ENCODE results near the gene HTR3C.

Gene HTR3C

GRCh38 chr3:184077881-184078280 is 25.0 kb downstream of the HTR3C start:
- Histone ChIP-seq H3K36me3 (ENCODE audit: control insufficient read depth, insufficient read depth, low read length) (no peaks in the 10 kb centered on the region), H3K27me3 (ENCODE audit: control insufficient read depth, insufficient read depth, low read length) (no peaks in the 10 kb centered on the region), H3K4me3 (ENCODE audit: low read length) (no peak overlapping the region), H3K27ac (ENCODE audit: low read depth, low read length) (no peak overlapping the region), H3K9ac (ENCODE audit: low read length) (no peak overlapping the region), H3K4me1 (ENCODE audit: control insufficient read depth, insufficient read depth, low read length) (no peaks in the 10 kb centered on the region)

- Histone ChIP-seq H3K9ac (ENCODE audit: low read length) (no peak overlapping the region), H3K4me1 (ENCODE audit: control insufficient read depth, insufficient read depth, low read length) (no peaks in the 10 kb centered on the region), H3K4me3 (ENCODE audit: low read length) (no peak overlapping the region), H3K27ac (ENCODE audit: low read depth, low read length) (no peak overlapping the region), H3K27me3 (ENCODE audit: control insufficient read depth, insufficient read depth, low read length) (no peaks in the 10 kb centered on the region), H3K36me3 (ENCODE audit: control insufficient read depth, insufficient read depth, low read length) (no peaks in the 10 kb centered on the region)
Observed at GRCh38 chr3:184078851-184079250, 26.0 kb downstream of the HTR3C start.

GRCh38 chr3:184081116-184081830 is 28.4 kb downstream of the HTR3C start:
- no peaks in the 10 kb centered on the region for H3K36me3 ChIP-seq (ENCODE audit: control insufficient read depth, insufficient read depth, low read length)
- no peak overlapping the region for H3K9ac ChIP-seq (ENCODE audit: low read length)
- H3K27me3 ChIP-seq (ENCODE audit: control insufficient read depth, insufficient read depth, low read length): no peaks in the 10 kb centered on the region
- H3K4me3 ChIP-seq (ENCODE audit: low read length): no peak overlapping the region
- no peak overlapping the region for H3K27ac ChIP-seq (ENCODE audit: low read depth, low read length)
- no peaks in the 10 kb centered on the region for H3K4me1 ChIP-seq (ENCODE audit: control insufficient read depth, insufficient read depth, low read length)

- Histone ChIP-seq H3K9ac (ENCODE audit: low read length) (no peak overlapping the region), H3K27me3 (ENCODE audit: control insufficient read depth, insufficient read depth, low read length) (no peaks in the 10 kb centered on the region), H3K36me3 (ENCODE audit: control insufficient read depth, insufficient read depth, low read length) (no peaks in the 10 kb centered on the region), H3K27ac (ENCODE audit: low read depth, low read length) (no peak overlapping the region), H3K4me3 (ENCODE audit: low read length) (no peak overlapping the region), H3K4me1 (ENCODE audit: control insufficient read depth, insufficient read depth, low read length) (no peaks in the 10 kb centered on the region)
Observed at GRCh38 chr3:184082034-184082433, 29.2 kb downstream of the HTR3C start.

- Histone ChIP-seq H3K9ac (ENCODE audit: low read length) (no peak overlapping the region), H3K4me1 (ENCODE audit: control insufficient read depth, insufficient read depth, low read length) (no peaks in the 10 kb centered on the region), H3K36me3 (ENCODE audit: control insufficient read depth, insufficient read depth, low read length) (no peaks in the 10 kb centered on the region), H3K4me3 (ENCODE audit: low read length) (no peak overlapping the region), H3K27me3 (ENCODE audit: control insufficient read depth, insufficient read depth, low read length) (no peaks in the 10 kb centered on the region), H3K27ac (ENCODE audit: low read depth, low read length) (no peak overlapping the region)
Observed at GRCh38 chr3:184082465-184082864, 29.6 kb downstream of the HTR3C start.

GRCh38 chr3:184085389-184085852 is 32.6 kb downstream of the HTR3C start:
- H3K27me3 ChIP-seq (ENCODE audit: control insufficient read depth, insufficient read depth, low read length): no peaks in the 10 kb centered on the region
- H3K9ac ChIP-seq (ENCODE audit: low read length): no peak overlapping the region
- no peak overlapping the region for H3K4me3 ChIP-seq (ENCODE audit: low read length)
- no peaks in the 10 kb centered on the region for H3K36me3 ChIP-seq (ENCODE audit: control insufficient read depth, insufficient read depth, low read length)
- no peak overlapping the region for H3K27ac ChIP-seq (ENCODE audit: low read depth, low read length)
- no peaks in the 10 kb centered on the region for H3K4me1 ChIP-seq (ENCODE audit: control insufficient read depth, insufficient read depth, low read length)

- Histone ChIP-seq H3K9ac (ENCODE audit: low read length) (no peak overlapping the region), H3K27ac (ENCODE audit: low read depth, low read length) (no peak overlapping the region), H3K27me3 (ENCODE audit: control insufficient read depth, insufficient read depth, low read length) (no peaks in the 10 kb centered on the region), H3K36me3 (ENCODE audit: control insufficient read depth, insufficient read depth, low read length) (no peaks in the 10 kb centered on the region), H3K4me1 (ENCODE audit: control insufficient read depth, insufficient read depth, low read length) (no peaks in the 10 kb centered on the region), H3K4me3 (ENCODE audit: low read length) (no peak overlapping the region)
Observed at GRCh38 chr3:184092199-184092598, 39.4 kb downstream of the HTR3C start.

- Histone ChIP-seq H3K27me3 (ENCODE audit: control insufficient read depth, insufficient read depth, low read length) (no peaks in the 10 kb centered on the region), H3K9ac (ENCODE audit: low read length) (no peak within 1 kb of the TSS), H3K4me1 (ENCODE audit: control insufficient read depth, insufficient read depth, low read length) (no peaks in the 10 kb centered on the region), H3K36me3 (ENCODE audit: control insufficient read depth, insufficient read depth, low read length) (no peaks in the 10 kb centered on the region), H3K27ac (ENCODE audit: low read depth, low read length) (no peak within 1 kb of the TSS), H3K4me3 (ENCODE audit: low read length) (no peak within 1 kb of the TSS)
Observed at GRCh38 chr3:184096811-184097383, 44.0 kb downstream of the HTR3C start, which contains the start of gene HTR3E. HTR3E (plus strand) TSS chr3:184097064; CDS start chr3:184097530, 466 bp downstream.

- Histone ChIP-seq H3K36me3 (ENCODE audit: control insufficient read depth, insufficient read depth, low read length) (no peaks in the 10 kb centered on the region), H3K4me3 (ENCODE audit: low read length) (no peak overlapping the region), H3K4me1 (ENCODE audit: control insufficient read depth, insufficient read depth, low read length) (no peaks in the 10 kb centered on the region), H3K27ac (ENCODE audit: low read depth, low read length) (no peak overlapping the region), H3K27me3 (ENCODE audit: control insufficient read depth, insufficient read depth, low read length) (no peaks in the 10 kb centered on the region), H3K9ac (ENCODE audit: low read length) (no peak overlapping the region)
Observed at GRCh38 chr3:184097556-184097955, 44.7 kb downstream of the HTR3C start.

- Histone ChIP-seq H3K27ac (ENCODE audit: low read depth, low read length) (no peak overlapping the region), H3K4me3 (ENCODE audit: low read length) (no peak overlapping the region), H3K27me3 (ENCODE audit: control insufficient read depth, insufficient read depth, low read length) (no peaks in the 10 kb centered on the region), H3K9ac (ENCODE audit: low read length) (no peak overlapping the region), H3K4me1 (ENCODE audit: control insufficient read depth, insufficient read depth, low read length) (no peaks in the 10 kb centered on the region), H3K36me3 (ENCODE audit: control insufficient read depth, insufficient read depth, low read length) (no peaks in the 10 kb centered on the region)
Observed at GRCh38 chr3:184099806-184100686, 47.2 kb downstream of the HTR3C start.

All from rectal smooth muscle tissue (tissue), 1 donor.